ENCODE data around the gene KIAA1328. TPM values are rescaled to one million over a fixed set of nuclear protein-coding genes. Genes with fewer than 3 reads are reported as not detected.

KIAA1328 gene
- total and polyA plus RNA-seq, 8 donors = 1.9 to 21.7 (median 10.7) TPM

DNA sequence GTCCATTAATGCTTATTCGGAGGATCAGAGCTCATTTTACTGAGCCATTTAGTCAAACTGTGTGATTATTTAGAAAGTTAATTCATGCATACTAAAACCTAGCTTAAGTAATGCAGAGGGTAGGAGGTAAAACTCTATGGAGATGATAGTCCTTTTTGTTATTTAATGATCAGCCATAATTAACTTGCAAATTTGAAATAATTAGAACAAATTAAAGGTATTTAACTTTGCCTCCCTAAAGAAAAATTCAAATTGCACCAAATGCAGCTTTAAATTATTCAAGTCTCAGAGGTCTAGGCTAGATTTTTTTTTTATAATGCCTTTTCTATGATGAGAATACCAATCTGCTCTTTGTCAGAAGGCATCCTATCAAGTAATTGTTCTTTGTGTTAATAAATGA, 310.9 kb downstream of the KIAA1328 start:
- intact Hi-C loops (cut with DNase I; ENCODE audit: low total_unique reads) = no loop called here

DNA sequence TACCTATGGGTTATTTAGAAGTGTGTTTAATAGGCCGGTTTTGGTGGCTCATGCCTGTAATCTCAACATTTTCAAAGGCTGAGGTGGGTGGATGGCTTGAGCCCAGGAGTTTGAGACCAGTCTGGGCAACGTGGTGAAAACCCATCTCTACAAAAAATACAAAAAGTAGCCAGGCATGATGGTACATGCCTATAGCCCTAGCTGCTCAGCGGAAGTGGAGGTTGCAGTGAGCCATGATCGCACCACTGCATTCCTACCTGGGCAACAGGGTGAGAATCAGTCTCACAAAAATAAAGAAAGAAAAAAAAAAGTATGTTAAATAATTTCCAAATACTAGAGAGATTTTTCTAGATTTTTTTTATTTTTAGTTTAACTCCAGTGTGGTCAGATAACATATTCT, 316.0 kb downstream of the KIAA1328 start:
- Histone ChIP-seq H3K4me1 (no peaks in the 10 kb centered on the region), H3K27me3 (no peaks in the 10 kb centered on the region), H3K9me3 (no peaks in the 10 kb centered on the region), H3K4me3 (no peak overlapping the region), H3K27ac (no peak overlapping the region), H3K36me3 (no peaks in the 10 kb centered on the region)
- intact Hi-C loops (cut with DNase I; ENCODE audit: low total_unique reads) = no loop called here
- DNase-seq = no peak
- TF ChIP-seq POLR2AphosphoS5 (IDR thresholded peaks at IDR 0.05) = no peak
- WGBS, 5 donors = 90 to 92% (median 91%) methylated on average over 4 of the region's 4 CpGs

More for the DNA sequence above, 310.9 kb downstream of the KIAA1328 start:
- DNase-seq = no peak
- H3K4me3 ChIP-seq = no peak overlapping the region
- H3K27me3 ChIP-seq = no peaks in the 10 kb centered on the region
- WGBS, 5 donors = 86 to 96% (median 94%) methylated on average over 1 of the region's 1 CpG
- no peaks in the 10 kb centered on the region for H3K4me1 ChIP-seq
- TF ChIP-seq EP300 (IDR thresholded peaks at IDR 0.05) (no peak), POLR2AphosphoS5 (IDR thresholded peaks at IDR 0.05) (no peak), CTCF (IDR thresholded peaks at IDR 0.05) (no peak), POLR2A (IDR thresholded peaks at IDR 0.05) (no peak)
- peaks cover 0 to 2% (median under 1%) of the 10 kb centered on the region in 4 donors for H3K9me3 ChIP-seq
- no peaks in the 10 kb centered on the region for H3K36me3 ChIP-seq
- no peak overlapping the region for H3K27ac ChIP-seq

DNA sequence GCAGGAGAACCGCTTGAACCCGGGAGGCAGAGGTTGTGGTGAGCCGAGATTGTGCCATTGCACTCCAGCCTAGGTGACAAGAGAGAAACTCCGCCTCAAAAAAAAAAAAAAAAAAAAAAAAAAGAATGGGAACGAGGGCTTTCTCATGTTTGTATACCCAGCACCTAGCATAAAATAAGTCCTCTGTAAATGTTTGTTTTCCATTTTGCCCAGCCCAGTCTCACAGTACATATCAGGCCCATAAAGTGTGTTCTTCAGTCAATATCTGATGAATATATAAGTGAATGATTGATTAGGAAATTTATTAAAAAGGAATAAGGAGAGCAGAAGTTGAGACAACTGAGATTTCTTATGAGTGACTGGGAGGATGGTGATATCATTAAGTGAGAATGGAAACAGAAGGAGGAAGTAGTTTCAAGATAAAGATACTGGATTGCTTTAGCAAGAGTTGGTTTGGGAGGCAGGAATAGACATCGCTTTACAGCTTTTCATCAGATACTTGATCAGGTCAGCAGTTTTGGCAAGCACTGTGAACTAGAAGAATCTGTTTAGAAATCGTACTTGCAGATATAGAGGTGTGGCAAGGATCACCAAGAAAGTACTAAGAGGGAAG, 327.5 kb downstream of the KIAA1328 start:
- Histone ChIP-seq H3K4me3 (no peak overlapping the region), H3K27me3 (no peaks in the 10 kb centered on the region), H3K27ac (no peak overlapping the region), H3K9me3 (no peaks in the 10 kb centered on the region), H3K4me1 (peaks cover 0 to 8% (median 0%) of the 10 kb centered on the region in 4 donors), H3K36me3 (no peaks in the 10 kb centered on the region)
- intact Hi-C loops (cut with DNase I; ENCODE audit: low total_unique reads) = no loop called here
- no peak for TF ChIP-seq EP300 (IDR thresholded peaks at IDR 0.05)
- no peak for TF ChIP-seq CTCF (IDR thresholded peaks at IDR 0.05)
- TF ChIP-seq POLR2AphosphoS5 (IDR thresholded peaks at IDR 0.05) = no peak
- no peak for TF ChIP-seq POLR2A (IDR thresholded peaks at IDR 0.05)
- DNase-seq = no peak
- 54 to 67% (median 61%) methylated on average over 7 of the region's 7 CpGs for WGBS, 5 donors

DNA sequence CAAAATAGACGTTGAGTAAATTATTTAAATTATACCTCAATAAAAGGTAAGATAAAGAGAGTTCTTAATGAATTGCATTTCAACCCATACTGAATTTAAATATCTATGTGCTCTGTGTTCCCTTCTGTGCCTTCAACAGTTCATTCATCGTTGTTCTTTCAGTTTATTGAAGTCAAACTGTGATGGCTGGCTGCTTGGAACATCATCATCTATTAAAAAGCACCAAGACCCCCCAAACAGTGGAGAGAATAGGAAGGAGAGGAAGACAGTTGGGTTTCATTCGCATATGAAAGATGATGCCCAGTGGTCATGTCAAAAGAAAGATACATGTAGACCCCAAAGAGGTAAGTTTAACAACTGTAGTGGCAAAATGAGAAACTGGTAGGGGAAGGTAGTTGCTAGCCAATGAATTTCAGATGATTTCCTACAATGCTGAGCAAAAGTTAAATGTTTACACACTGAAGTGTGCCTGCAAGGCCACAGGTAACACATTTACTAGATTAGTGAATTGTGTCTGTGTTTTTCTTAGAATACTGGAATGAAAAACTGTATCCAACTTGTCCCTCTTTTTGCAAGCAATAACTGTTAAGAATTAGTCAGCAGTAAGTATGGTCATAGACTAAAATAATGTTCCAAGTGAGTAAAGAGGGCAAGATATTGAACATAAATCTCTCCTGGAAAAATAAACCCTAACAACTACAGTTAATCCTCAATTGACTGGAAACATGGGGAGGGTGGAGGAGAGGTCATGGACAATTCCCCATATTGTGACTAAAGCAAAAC, 331.3 kb downstream of the KIAA1328 start:
- H3K36me3 ChIP-seq = peaks cover 0 to 8% (median 0%) of the 10 kb centered on the region in 4 donors
- H3K4me3 ChIP-seq = no peak overlapping the region
- H3K9me3 ChIP-seq = no peaks in the 10 kb centered on the region
- H3K27me3 ChIP-seq = no peaks in the 10 kb centered on the region
- WGBS, 5 donors = 51 to 55% (median 53%) methylated on average over 3 of the region's 3 CpGs
- no peak for TF ChIP-seq CTCF (IDR thresholded peaks at IDR 0.05)
- no peak for TF ChIP-seq POLR2AphosphoS5 (IDR thresholded peaks at IDR 0.05)
- no peak for TF ChIP-seq POLR2A (IDR thresholded peaks at IDR 0.05)
- TF ChIP-seq EP300 (IDR thresholded peaks at IDR 0.05) = no peak
- H3K4me1 ChIP-seq = peaks cover 0 to 8% (median 0%) of the 10 kb centered on the region in 4 donors
- H3K27ac ChIP-seq = no peak overlapping the region
- no peak for DNase-seq
- intact Hi-C loops (cut with DNase I; ENCODE audit: low total_unique reads) = no loop called here

Measured in stomach (tissue), 9 donors.